Nephron (organoid): Measurements from ENCODE around the gene YY1AP1.
"Not testable (repeated sequence)": the region's sequence is repeated elsewhere in the genome, so short reads cannot be mapped to it uniquely, and the experiment has no call there.

Experiments
- H3K27ac Mint-ChIP-seq, 3 experiments: 2 replicates each; pipeline ENCODE4 v1.8.0; 2020; ENCODE audit warnings: mixed read lengths in 3 of 3, mild to moderate bottlenecking in 2 of 3, moderate library complexity in 1 of 3
- H3K27me3 Mint-ChIP-seq: 2 replicates; pipeline ENCODE4 v1.8.0; 2021; ENCODE audit warnings: low read depth, mild to moderate bottlenecking, moderate library complexity, mixed read lengths
- H3K36me3 Mint-ChIP-seq: 2 replicates; pipeline ENCODE4 v1.8.0; 2020; ENCODE audit warnings: low read depth, mixed read lengths
- H3K4me1 Mint-ChIP-seq: 2 replicates; pipeline ENCODE4 v1.8.0; 2020; ENCODE audit warnings: mixed read lengths
- H3K4me3 Mint-ChIP-seq, 3 experiments: 2 replicates each; pipeline ENCODE4 v1.8.0; 2020; ENCODE audit warnings: mild to moderate bottlenecking in 3 of 3, mixed read lengths in 3 of 3, moderate library complexity in 2 of 3
- H3K9me3 Mint-ChIP-seq: 2 replicates; pipeline ENCODE4 v1.8.0; 2020; ENCODE audit warnings: mixed read lengths
- TF ChIP-seq, protein P1 (sequence below), 3 experiments: fragments of 200-600 bp; sonication (generic); IDR thresholded peaks; one replicate each; pipeline ENCODE4 v1.5.0; 2021; ENCODE audit warnings: antibody characterized with exemption in 3 of 3; ENCODE audit not compliant: unreplicated experiment in 3 of 3

The YY1AP1 gene

DNA sequence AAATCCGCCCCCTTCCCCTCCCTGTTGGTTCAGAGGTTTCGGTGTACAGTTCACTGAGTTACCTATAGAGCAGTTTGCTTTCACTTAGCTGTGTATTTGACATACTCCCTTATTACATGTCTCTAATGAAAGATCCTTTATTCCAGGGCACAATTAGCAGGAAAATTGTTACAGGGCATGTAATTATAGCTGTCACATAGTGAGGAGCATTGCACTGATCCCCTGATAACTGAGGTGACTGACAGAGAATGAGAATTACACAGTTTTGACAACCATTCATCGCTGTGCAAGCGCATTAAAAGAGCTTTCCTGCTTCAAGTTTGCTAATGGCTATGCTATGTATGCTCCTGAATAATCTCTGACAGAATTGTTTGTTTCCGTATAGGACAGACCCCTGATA is 27.2 kb upstream of the YY1AP1 start:
- Mint-ChIP-seq H3K36me3 (peaks cover 35% of the 10 kb centered on the region), H3K27ac (no peak overlapping the region), H3K27me3 (no peaks in the 10 kb centered on the region), H3K4me1 (peaks cover 6% of the 10 kb centered on the region), H3K9me3 (no peaks in the 10 kb centered on the region), H3K4me3 (no peak overlapping the region)
- TF ChIP-seq, protein P1, sequence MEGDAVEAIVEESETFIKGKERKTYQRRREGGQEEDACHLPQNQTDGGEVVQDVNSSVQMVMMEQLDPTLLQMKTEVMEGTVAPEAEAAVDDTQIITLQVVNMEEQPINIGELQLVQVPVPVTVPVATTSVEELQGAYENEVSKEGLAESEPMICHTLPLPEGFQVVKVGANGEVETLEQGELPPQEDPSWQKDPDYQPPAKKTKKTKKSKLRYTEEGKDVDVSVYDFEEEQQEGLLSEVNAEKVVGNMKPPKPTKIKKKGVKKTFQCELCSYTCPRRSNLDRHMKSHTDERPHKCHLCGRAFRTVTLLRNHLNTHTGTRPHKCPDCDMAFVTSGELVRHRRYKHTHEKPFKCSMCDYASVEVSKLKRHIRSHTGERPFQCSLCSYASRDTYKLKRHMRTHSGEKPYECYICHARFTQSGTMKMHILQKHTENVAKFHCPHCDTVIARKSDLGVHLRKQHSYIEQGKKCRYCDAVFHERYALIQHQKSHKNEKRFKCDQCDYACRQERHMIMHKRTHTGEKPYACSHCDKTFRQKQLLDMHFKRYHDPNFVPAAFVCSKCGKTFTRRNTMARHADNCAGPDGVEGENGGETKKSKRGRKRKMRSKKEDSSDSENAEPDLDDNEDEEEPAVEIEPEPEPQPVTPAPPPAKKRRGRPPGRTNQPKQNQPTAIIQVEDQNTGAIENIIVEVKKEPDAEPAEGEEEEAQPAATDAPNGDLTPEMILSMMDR (IDR thresholded peaks at IDR 0.05; ENCODE audit: unreplicated experiment in 3 of 3), result no peak

DNA sequence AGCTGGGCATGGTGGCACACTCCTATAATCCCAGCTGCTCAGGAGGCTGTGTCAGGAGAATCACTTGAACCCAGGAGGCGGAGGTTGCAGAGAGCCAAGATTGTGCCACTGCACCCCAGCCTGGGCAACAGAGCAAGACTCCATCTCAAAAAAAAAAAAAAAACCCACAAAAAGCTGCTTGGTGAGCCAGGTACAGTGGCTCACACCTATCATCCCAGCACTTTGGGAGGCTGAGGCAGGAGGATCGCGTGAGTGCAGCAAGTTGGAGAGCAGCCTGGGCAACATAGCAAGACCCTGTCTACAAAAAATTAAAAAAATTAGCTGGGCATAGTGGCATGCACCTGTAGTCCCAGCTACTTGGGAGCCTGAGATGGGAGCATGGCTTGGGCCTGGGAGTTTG is 26.5 kb upstream of the YY1AP1 start:
- not testable (repeated sequence) for H3K27me3 Mint-ChIP-seq, H3K4me1 Mint-ChIP-seq, H3K9me3 Mint-ChIP-seq, H3K27ac Mint-ChIP-seq, H3K4me3 Mint-ChIP-seq
- H3K36me3 Mint-ChIP-seq, result peaks cover 40% of the 10 kb centered on the region

DNA sequence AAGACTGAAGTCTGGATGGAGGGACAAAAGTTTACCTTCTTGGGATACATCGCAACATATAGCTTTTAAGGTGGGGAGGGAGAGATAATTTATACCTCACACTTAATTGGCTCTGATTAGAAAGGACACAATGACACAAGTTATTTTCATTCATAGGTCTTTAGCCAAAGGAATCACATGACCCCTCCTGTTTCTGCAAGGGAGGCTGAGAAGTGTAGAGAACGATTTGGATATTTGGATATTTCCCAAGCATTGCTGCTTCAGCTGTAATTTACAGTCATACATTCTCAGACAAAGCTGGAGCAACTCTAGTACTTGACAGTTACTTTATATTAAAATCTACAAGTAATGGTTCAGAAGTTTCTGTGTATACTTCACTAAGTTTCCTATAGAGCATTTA is 24.5 kb upstream of the YY1AP1 start:
- Mint-ChIP-seq H3K27me3 (no peaks in the 10 kb centered on the region), H3K27ac (peak overlapping the region; percentile 28 to 69 (median 62)), H3K36me3 (peaks cover 50% of the 10 kb centered on the region), H3K9me3 (peaks cover 4% of the 10 kb centered on the region), H3K4me1 (peaks cover 6% of the 10 kb centered on the region), H3K4me3 (no peak overlapping the region)
- TF ChIP-seq, protein P1 (IDR thresholded peaks at IDR 0.05; ENCODE audit: unreplicated experiment in 3 of 3), result no peak

DNA sequence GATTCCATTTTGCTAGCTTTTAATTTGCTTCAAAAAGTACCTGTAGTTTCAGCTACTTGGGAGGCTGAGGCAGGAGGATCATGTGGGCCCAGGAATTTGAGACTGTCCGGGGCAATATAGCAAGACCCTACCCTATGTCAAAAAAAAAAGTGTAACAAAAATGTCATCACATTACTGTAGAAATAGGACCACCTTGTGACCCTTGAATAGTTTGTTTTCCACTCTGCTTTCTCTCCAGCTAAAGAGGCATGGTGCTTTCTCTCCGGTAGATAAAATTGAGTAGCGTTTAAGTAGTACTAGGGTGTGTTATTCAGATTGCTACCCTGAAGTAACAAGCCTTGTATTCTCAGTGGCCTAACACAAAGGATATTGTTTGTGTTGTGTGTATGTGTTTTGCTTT is 24.1 kb upstream of the YY1AP1 start:
- TF ChIP-seq, protein P1 (IDR thresholded peaks at IDR 0.05; ENCODE audit: unreplicated experiment in 3 of 3), result peak in 1 of 3 experiments; percentile 8
- not testable (repeated sequence) for H3K4me3 Mint-ChIP-seq, H3K27me3 Mint-ChIP-seq, H3K4me1 Mint-ChIP-seq, H3K9me3 Mint-ChIP-seq
- Mint-ChIP-seq H3K36me3 (peaks cover 51% of the 10 kb centered on the region), H3K27ac (peak overlapping the region; percentile 28 to 69 (median 62))

DNA sequence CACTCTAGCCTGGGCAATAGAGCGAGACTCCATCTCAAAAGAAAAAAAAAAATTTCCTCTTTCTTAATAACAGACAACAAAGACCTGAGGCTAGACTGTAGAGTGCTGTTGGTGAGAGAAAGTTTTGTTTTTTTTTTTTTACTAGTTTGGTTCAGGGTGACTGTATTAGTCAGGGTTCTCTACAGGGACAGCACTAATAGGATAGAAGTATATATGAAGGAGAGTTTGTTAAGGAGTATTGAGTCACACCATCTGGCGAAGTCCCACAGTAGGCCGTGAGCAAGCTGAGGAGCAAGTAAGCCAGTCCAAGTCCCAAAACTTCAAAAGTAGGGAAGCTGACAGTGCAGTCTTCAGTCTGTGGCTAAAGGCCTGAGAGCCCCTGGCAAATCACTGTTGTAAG is 22.9 kb upstream of the YY1AP1 start:
- not testable (repeated sequence) for H3K27me3 Mint-ChIP-seq, H3K27ac Mint-ChIP-seq, H3K4me3 Mint-ChIP-seq, H3K9me3 Mint-ChIP-seq, H3K4me1 Mint-ChIP-seq
- peaks cover 47% of the 10 kb centered on the region for H3K36me3 Mint-ChIP-seq

DNA sequence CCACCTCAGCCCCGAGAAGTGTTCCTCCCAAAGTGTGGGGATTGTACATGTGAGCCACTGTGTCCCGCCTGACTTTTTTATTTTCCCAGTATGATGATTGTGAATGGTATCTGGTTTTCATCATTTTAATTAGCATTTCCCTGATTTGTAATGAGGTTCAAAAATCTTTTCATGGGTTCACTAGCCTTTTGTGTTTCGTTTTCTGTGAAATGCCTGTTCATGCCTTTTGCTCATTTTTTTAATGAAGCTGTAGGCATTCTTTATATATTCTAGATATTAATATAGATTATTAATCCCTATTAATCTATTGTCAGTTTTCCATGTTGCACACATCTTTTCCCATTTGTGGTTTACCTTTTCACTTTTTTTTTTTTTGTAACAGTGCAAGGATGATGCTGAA is 20.8 kb upstream of the YY1AP1 start:
- TF ChIP-seq, protein P1 (IDR thresholded peaks at IDR 0.05; ENCODE audit: unreplicated experiment in 3 of 3), result no peak
- H3K27ac Mint-ChIP-seq, result no peak overlapping the region
- peaks cover 6% of the 10 kb centered on the region for H3K9me3 Mint-ChIP-seq
- no peak overlapping the region for H3K4me3 Mint-ChIP-seq
- peaks cover 45% of the 10 kb centered on the region for H3K36me3 Mint-ChIP-seq
- no peaks in the 10 kb centered on the region for H3K27me3 Mint-ChIP-seq
- H3K4me1 Mint-ChIP-seq, result peaks cover 6% of the 10 kb centered on the region

DNA sequence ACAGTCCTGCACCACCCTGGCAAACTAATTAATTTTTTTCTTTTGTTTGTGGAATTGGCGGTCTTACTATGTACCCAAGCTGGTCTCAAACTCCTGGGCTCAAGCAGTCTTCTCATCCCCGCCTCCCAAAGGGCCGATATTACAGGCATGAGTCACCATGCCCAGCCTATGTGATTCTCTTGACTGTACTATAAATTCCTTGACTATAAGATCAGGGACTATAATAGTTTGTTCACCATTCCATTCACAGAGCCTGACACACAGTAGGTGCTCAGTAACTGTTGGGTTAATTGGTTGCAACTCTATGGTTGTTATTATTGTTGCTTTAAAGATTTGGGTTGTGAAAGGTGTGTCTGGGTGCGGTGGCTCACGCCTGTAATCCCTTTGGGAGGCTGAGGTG is 17.6 kb upstream of the YY1AP1 start:
- Mint-ChIP-seq H3K27me3 (no peaks in the 10 kb centered on the region), H3K36me3 (peaks cover 35% of the 10 kb centered on the region), H3K4me3 (no peak overlapping the region), H3K4me1 (no peaks in the 10 kb centered on the region), H3K9me3 (peaks cover 6% of the 10 kb centered on the region), H3K27ac (no peak overlapping the region)
- TF ChIP-seq, protein P1 (IDR thresholded peaks at IDR 0.05; ENCODE audit: unreplicated experiment in 3 of 3), result no peak

DNA sequence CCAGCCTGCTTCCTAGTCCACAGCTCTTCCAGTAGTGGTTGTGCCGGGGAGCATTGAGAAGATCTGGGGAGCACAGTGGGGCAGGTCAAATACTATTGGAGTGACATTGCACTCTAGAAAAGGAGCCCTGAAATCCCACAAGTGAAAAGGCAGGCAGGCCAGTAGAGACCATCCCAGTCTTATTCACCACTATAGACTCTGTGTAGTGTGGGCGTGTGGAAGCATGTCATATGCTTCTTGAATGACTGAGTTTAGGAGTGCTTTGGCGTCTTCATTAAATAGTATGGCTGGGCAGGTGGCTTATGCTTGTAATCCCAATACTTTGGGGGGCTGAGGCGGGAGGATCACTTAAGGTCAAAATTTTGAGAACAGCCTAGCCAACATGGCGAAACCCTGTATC is 15.8 kb upstream of the YY1AP1 start:
- H3K4me3 Mint-ChIP-seq, H3K27ac Mint-ChIP-seq, H3K27me3 Mint-ChIP-seq, H3K9me3 Mint-ChIP-seq, H3K4me1 Mint-ChIP-seq: not testable (repeated sequence)
- peaks cover 30% of the 10 kb centered on the region for H3K36me3 Mint-ChIP-seq
